Loucy (cell line): ENCODE data around the gene RACK1.

Experiments used
- H2AFZ ChIP-seq: fragments of 200-600 bp; sonication (generic); 2 replicates; pipeline ENCODE4 v1.6.0; 2016; ENCODE audit warnings: antibody characterized with exemption, mild to moderate bottlenecking, low read length, moderate library complexity
- H3F3A ChIP-seq: fragments of 200-600 bp; 2 replicates; pipeline ENCODE4 v1.6.0; 2016; ENCODE audit warnings: antibody characterized with exemption, low read depth, mild to moderate bottlenecking
- H3K27me3 ChIP-seq: fragments of 200-600 bp; sonication (generic); 2 replicates; pipeline ENCODE4 v1.6.1; 2014; ENCODE audit warnings: low read length, mild to moderate bottlenecking; ENCODE audit not compliant: insufficient read depth, poor library complexity, severe bottlenecking
- H3K36me3 ChIP-seq: fragments of 200-600 bp; sonication (generic); 2 replicates; pipeline ENCODE4 v1.6.1; 2016; ENCODE audit warnings: low read length; ENCODE audit not compliant: insufficient read depth
- H3K4me1 ChIP-seq: fragments of 200-600 bp; sonication (generic); 2 replicates; pipeline ENCODE4 v1.5.1; 2014; ENCODE audit warnings: low read length, mild to moderate bottlenecking; ENCODE audit not compliant: insufficient read depth, poor library complexity, severe bottlenecking
- H3K4me2 ChIP-seq: fragments of 200-600 bp; sonication (generic); 2 replicates; pipeline ENCODE4 v1.6.0; 2014; ENCODE audit warnings: antibody characterized with exemption, low read length, low read depth, mild to moderate bottlenecking; ENCODE audit not compliant: poor library complexity, severe bottlenecking
- H3K4me3 ChIP-seq: fragments of 200-600 bp; sonication (generic); 2 replicates; pipeline ENCODE4 v1.5.1; 2014; ENCODE audit warnings: low read length, mild to moderate bottlenecking, mixed read lengths; ENCODE audit not compliant: poor library complexity, severe bottlenecking
- H3K79me2 ChIP-seq: fragments of 200-600 bp; sonication (generic); 2 replicates; pipeline ENCODE4 v1.6.1; 2014; ENCODE audit warnings: low read length; ENCODE audit not compliant: insufficient read depth
- H3K9ac ChIP-seq: fragments of 200-600 bp; sonication (generic); 2 replicates; pipeline ENCODE4 v1.6.0; 2014; ENCODE audit warnings: mild to moderate bottlenecking, low read depth, low read length, moderate library complexity; ENCODE audit not compliant: poor library complexity, severe bottlenecking
- H3K9me2 ChIP-seq: fragments of 200-600 bp; sonication (generic); replicated peaks from 2 replicates; pipeline ENCODE4 v1.6.1; 2016; ENCODE audit warnings: low read depth, low read length, mixed read lengths
- H3K9me3 ChIP-seq: fragments of 200-600 bp; sonication (generic); 2 replicates; pipeline ENCODE4 v1.6.1; 2014; ENCODE audit warnings: mild to moderate bottlenecking, antibody characterized with exemption, low read length, low read depth; ENCODE audit not compliant: insufficient read depth
- H4K20me1 ChIP-seq: fragments of 200-600 bp; sonication (generic); 2 replicates; pipeline ENCODE4 v1.6.0; 2014; ENCODE audit warnings: antibody characterized with exemption, low read length, mild to moderate bottlenecking; ENCODE audit not compliant: insufficient read depth, poor library complexity, severe bottlenecking
- CTCF ChIP-seq: fragments of 200-600 bp; sonication (generic); conservative IDR thresholded peaks from 2 replicates; pipeline ENCODE4 v1.5.1; 2014; ENCODE audit warnings: mild to moderate bottlenecking, antibody characterized with exemption, low read length
- EZH2phosphoT487 ChIP-seq: fragments of 200-600 bp; IDR thresholded peaks from 2 replicates; pipeline ENCODE4 v1.6.1; 2018; ENCODE audit warnings: antibody characterized with exemption, mild to moderate bottlenecking, moderate library complexity, borderline replicate concordance

RACK1 gene

GRCh38 chr5:181193656-181194055, 50.0 kb downstream of the RACK1 start:
- Histone ChIP-seq H3K4me3 (no peak overlapping the region), H3K27me3 (no peaks in the 10 kb centered on the region), H3K36me3 (no peaks in the 10 kb centered on the region), H3K4me1 (peaks cover 7% of the 10 kb centered on the region), H3K79me2 (no peaks in the 10 kb centered on the region), H3K4me2 (no peak overlapping the region), H2AFZ (no peak overlapping the region), H3K9me2 (no peaks in the 10 kb centered on the region), H3F3A (no peaks in the 10 kb centered on the region), H3K9me3 (no peaks in the 10 kb centered on the region), H3K9ac (no peak overlapping the region), H4K20me1 (no peaks in the 10 kb centered on the region)
- TF ChIP-seq CTCF, result no peak

- Histone ChIP-seq H2AFZ (peak overlapping the region; percentile 92; the same call in 1 of the 2 replicates), H3K9ac (peak overlapping the region; percentile 92), H3K27me3 (no peaks in the 10 kb centered on the region), H3K9me3 (no peaks in the 10 kb centered on the region), H3K4me3 (peak overlapping the region; percentile 95), H4K20me1 (no peaks in the 10 kb centered on the region), H3K9me2 (no peaks in the 10 kb centered on the region), H3K4me1 (peaks cover 7% of the 10 kb centered on the region), H3F3A (no peaks in the 10 kb centered on the region), H3K4me2 (peak overlapping the region; percentile 92), H3K36me3 (no peaks in the 10 kb centered on the region), H3K79me2 (no peaks in the 10 kb centered on the region)
- TF ChIP-seq CTCF (no peak), EZH2phosphoT487 (no peak)
These were observed 51.2 kb downstream of the RACK1 start for GRCh38 chr5:181192337-181193046.

GRCh38 chr5:181191526-181192336, 52.0 kb downstream of the RACK1 start:
- peak overlapping the region; percentile 92 for H3K9ac ChIP-seq
- no peaks in the 10 kb centered on the region for H3K79me2 ChIP-seq
- no peaks in the 10 kb centered on the region for H3K36me3 ChIP-seq
- no peak for TF ChIP-seq CTCF
- TF ChIP-seq EZH2phosphoT487, result no peak
- peak overlapping the region; percentile 93 for H3K4me2 ChIP-seq
- peak overlapping the region; percentile 92 for H2AFZ ChIP-seq
- peak overlapping the region; percentile 95 for H3K4me3 ChIP-seq
- H4K20me1 ChIP-seq, result no peaks in the 10 kb centered on the region
- no peaks in the 10 kb centered on the region for H3K9me3 ChIP-seq
- H3F3A ChIP-seq, result no peaks in the 10 kb centered on the region
- H3K27me3 ChIP-seq, result no peaks in the 10 kb centered on the region
- H3K4me1 ChIP-seq, result peaks cover 7% of the 10 kb centered on the region
- H3K9me2 ChIP-seq, result no peaks in the 10 kb centered on the region
